ENCODE results near the gene ACAN.

The ACAN gene

DNA sequence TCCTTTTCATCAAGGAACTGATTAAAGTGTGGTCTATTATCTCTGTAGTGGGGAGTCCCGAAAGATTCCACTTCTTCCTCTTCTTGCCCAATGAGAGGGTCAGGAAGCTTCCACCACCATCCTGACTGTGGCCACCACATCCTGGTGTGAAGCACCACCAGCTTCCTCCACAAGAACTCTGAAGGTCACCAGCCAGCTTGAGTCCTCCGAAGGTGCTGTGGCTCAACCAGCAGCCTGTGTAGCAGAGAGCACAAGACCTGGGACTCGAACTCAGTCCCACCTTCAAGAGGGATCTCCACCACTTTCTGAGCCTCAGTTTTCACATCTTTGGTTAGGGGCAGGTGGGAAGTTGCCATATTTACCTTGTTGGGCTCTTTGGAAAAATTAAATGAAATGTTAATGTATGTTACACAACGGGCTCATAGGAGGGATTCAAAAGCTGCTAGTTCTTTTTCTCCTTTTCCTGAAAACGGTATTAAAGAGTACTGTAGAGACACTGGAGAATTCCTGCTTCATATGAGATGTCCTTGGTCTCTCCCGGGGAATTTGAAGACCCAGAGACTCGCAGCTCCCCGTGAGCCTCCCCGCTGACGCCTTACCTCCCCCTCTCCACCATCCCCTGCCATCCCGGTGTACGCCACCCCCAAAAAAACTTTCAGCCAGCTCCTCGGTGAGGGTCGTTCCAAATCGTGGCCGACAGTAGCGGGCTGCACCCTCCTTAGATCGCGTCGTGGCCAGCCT, 816 bp upstream of the ACAN start:
- no peak for DNase-seq (ENCODE audit: low read depth)

DNA sequence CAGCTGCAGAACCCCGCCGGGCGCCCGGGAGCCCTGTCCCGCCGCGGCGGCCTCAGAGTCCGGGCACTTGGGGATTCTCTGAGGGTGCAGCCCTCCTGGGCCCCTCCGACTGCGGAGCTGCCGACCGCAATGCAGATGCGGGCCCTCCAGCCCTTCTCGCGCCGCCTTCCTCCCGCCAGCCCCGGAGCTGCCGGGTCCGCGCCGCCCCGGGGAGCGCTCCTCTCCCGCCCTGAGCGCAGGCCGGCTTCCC, 320 bp upstream of the ACAN start:
- DNase-seq (ENCODE audit: low read depth): no peak

- no peak for DNase-seq (ENCODE audit: low read depth)
Observed at GRCh38 chr15:88803920-88804247, 648 bp downstream of the ACAN start.

GRCh38 chr15:88804257-88804656, 1.0 kb downstream of the ACAN start:
- no peak for DNase-seq (ENCODE audit: low read depth)

- DNase-seq (ENCODE audit: low read depth): no peak
Observed at GRCh38 chr15:88805031-88805780, 2.0 kb downstream of the ACAN start.

- no peak for DNase-seq (ENCODE audit: low read depth)
Observed at GRCh38 chr15:88810446-88810845, 7.2 kb downstream of the ACAN start.

GRCh38 chr15:88812133-88812532, 8.9 kb downstream of the ACAN start:
- no peak for DNase-seq (ENCODE audit: low read depth)

GRCh38 chr15:88813960-88814359, 10.7 kb downstream of the ACAN start:
- no peak for DNase-seq (ENCODE audit: low read depth)

GRCh38 chr15:88814393-88814792, 11.2 kb downstream of the ACAN start:
- DNase-seq (ENCODE audit: low read depth): no peak

- no peak for DNase-seq (ENCODE audit: low read depth)
Observed at GRCh38 chr15:88818920-88819319, 15.7 kb downstream of the ACAN start.

DNA sequence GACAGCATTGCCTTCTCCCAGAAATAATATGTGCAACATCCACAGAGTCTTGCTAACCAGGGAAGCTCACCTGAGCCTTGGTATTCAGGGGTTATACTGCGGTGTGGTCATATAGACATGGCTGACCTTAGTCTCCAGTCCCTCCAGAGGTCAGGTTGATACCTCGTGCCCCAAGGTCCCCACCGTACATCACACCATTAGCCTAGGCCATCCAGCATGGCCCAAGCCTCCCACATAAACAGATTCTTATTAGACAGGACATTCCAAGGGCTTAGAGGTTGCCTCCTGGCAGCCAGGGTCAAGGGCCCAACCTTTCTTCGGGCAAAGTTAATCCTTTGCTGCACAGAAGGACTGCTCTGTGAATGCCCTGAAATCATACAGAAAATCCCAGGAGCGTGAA, 18.8 kb downstream of the ACAN start:
- DNase-seq (ENCODE audit: low read depth): no peak

DNA sequence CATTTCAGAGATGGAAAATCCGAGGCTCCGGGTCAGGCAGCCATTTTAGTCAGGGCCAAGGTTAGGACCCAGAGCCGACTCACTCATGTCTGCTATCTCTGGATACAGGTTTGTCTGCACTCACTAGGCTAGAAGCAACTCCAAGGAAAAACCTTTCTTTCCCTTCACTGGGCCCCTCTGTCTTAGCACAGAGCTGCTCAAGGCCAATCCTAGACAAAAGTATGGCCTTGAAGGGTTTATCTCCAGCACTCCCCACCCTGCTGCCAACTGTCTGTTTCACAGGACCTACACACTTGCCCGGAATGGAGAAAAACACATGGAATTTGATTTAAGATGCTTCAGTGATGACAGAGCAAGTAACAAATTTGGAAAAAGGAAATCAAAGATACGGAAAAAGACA, 25.6 kb downstream of the ACAN start:
- no peak for DNase-seq (ENCODE audit: low read depth)

GRCh38 chr15:88830016-88830415, 26.8 kb downstream of the ACAN start:
- no peak for DNase-seq (ENCODE audit: low read depth)

- no peak for DNase-seq (ENCODE audit: low read depth)
Observed at GRCh38 chr15:88832820-88833730, 29.8 kb downstream of the ACAN start.

DNA sequence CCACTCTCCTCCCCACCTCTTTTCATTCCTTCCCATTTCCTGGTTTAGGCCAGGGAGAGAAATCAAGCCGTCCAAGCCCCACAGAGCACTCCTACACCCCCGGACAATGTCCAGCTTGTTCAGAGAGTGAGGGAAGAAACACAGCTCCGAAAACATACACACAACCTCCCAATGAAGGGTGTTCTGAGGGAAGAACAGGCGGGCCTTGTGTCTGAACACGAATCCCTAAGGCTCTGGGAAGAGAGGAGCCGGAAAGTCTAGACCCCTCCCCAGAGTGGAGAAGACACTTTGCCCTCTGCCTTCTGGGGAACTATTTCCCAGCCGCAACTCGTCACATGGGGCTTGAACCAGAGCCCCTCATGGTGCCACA, 30.5 kb downstream of the ACAN start:
- no peak for DNase-seq (ENCODE audit: low read depth)

DNA sequence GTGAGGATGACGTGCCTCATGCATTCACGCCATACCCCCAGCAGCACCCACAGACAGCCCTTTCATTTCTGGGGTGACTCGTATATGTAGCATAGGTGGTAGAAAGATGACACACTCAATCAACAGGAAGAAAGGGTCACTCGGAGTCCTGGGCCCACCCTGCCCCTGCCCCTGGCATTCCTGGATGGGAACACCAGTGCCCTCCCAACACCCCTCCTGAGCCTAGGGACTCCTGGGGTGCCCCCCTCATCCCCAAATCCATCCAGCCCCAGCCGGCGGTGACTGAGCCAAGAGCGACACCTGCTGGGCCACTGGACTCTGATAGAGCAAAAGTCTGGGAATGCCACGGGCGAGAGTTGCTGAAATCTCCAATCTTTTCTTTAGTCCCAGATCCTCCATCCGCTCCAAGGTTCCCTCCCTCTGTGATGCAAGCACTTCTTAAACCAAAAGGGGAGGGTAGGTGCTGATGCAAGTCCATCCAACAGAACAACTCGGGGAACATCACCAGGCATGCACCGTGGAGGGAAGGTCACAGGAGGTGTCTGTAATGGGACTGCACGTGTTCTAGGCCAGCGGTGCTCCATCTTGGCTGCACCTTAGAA, 31.1 kb downstream of the ACAN start:
- peak; percentile 24 for DNase-seq (ENCODE audit: low read depth)

- no peak for DNase-seq (ENCODE audit: low read depth)
Observed at GRCh38 chr15:88835119-88835518, 31.9 kb downstream of the ACAN start.

- DNase-seq (ENCODE audit: low read depth): no peak
Observed at GRCh38 chr15:88835646-88836045, 32.4 kb downstream of the ACAN start.

DNA sequence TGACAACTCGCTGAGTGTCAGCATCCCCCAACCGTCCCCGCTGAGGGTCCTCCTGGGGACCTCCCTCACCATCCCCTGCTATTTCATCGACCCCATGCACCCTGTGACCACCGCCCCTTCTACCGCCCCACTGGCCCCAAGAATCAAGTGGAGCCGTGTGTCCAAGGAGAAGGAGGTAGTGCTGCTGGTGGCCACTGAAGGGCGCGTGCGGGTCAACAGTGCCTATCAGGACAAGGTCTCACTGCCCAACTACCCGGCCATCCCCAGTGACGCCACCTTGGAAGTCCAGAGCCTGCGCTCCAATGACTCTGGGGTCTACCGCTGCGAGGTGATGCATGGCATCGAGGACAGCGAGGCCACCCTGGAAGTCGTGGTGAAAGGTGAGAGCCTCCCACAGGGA, 35.4 kb downstream of the ACAN start:
- DNase-seq (ENCODE audit: low read depth): no peak

GRCh38 chr15:88839146-88839545, 35.9 kb downstream of the ACAN start:
- no peak for DNase-seq (ENCODE audit: low read depth)

DNA sequence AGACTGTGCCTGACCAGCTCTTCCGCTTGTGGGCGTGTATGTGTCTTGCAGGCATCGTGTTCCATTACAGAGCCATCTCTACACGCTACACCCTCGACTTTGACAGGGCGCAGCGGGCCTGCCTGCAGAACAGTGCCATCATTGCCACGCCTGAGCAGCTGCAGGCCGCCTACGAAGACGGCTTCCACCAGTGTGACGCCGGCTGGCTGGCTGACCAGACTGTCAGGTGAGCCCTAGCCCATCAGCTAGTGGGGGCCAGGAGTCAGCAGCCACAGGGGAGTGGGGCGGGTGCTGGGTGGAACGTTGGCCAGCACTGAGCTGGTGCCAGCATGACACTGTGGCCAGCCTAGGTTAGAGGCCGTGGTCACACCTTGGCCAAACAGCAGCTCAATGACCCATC, 36.7 kb downstream of the ACAN start:
- DNase-seq (ENCODE audit: low read depth): no peak

GRCh38 chr15:88841236-88841635, 38.0 kb downstream of the ACAN start:
- DNase-seq (ENCODE audit: low read depth): no peak

GRCh38 chr15:88842156-88842555, 38.9 kb downstream of the ACAN start:
- DNase-seq (ENCODE audit: low read depth): no peak
